HG03469 (cell line): ENCODE measurements around the gene SPDYE17.
"Not testable (repeated sequence)": the region's sequence is repeated elsewhere in the genome, so short reads cannot be mapped to it uniquely, and the experiment has no call there.

ENCODE experiments used
- ATAC-seq: cut with Tn5 transposase; IDR thresholded peaks from one replicate; pipeline ENCODE4 v1.9.1; 2021; ENCODE audit warnings: mild to moderate bottlenecking, moderate library complexity, moderate number of reproducible peaks; ENCODE audit not compliant: unreplicated experiment

Gene SPDYE17

GRCh38 chr7:76974336-76974735 lies 57.8 kb downstream of the SPDYE17 start:
- not testable (repeated sequence) for ATAC-seq

DNA sequence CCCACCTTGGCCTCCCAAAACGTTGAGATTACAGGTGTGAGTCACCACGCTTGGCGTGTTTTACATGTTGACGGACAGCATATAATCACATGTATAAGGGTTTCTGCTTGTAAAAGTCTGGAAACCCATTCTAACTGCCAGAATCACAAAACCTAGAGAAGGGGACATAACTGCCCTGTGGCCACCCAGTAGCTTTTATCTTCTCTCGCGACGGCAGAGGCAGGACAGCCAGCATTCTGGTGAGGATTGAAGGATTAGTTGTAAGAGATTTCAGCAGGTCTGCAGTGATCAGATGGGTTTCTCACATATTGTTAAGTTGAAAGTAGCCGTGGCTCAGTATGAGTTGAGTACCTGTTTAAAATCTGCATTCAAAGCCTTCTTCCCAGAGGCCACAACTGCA lies 59.8 kb downstream of the SPDYE17 start:
- ATAC-seq, result not testable (repeated sequence)
